GM23248 (cell line): ENCODE results near the gene MT1E. TPM values are rescaled to one million over a fixed set of nuclear protein-coding genes. Genes with fewer than 3 reads are reported as not detected.

Experiments used
- DNase-seq: peaks from one replicate; pipeline ENCODE4 v3.0.0-alpha.2; 2015
- H2AFZ ChIP-seq: fragments of 200-600 bp; sonication (generic); 2 replicates; pipeline ENCODE4 v1.6.1; 2016; ENCODE audit warnings: antibody characterized with exemption
- H3F3A ChIP-seq: fragments of 200-600 bp; sonication (generic); 2 replicates; pipeline ENCODE4 v1.6.1; 2016; ENCODE audit warnings: mild to moderate bottlenecking, antibody characterized with exemption, mixed run types; ENCODE audit not compliant: insufficient read depth
- H3K27ac ChIP-seq: fragments of 200-600 bp; sonication (generic); 2 replicates; pipeline ENCODE4 v1.5.1; 2016; ENCODE audit warnings: mild to moderate bottlenecking
- H3K27me3 ChIP-seq: fragments of 200-600 bp; sonication (generic); replicated peaks from 2 replicates; pipeline ENCODE4 v1.6.1; 2016; ENCODE audit warnings: mild to moderate bottlenecking; ENCODE audit not compliant: insufficient read depth
- H3K36me3 ChIP-seq: fragments of 200-600 bp; sonication (generic); 2 replicates; pipeline ENCODE4 v1.6.1; 2016; ENCODE audit warnings: low read depth, mild to moderate bottlenecking
- H3K4me1 ChIP-seq: fragments of 200-600 bp; sonication (generic); 2 replicates; pipeline ENCODE4 v1.6.1; 2016; ENCODE audit warnings: mild to moderate bottlenecking; ENCODE audit not compliant: insufficient read depth
- H3K4me2 ChIP-seq: fragments of 200-600 bp; sonication (generic); one replicate; pipeline ENCODE4 v1.6.1; 2016; ENCODE audit warnings: mild to moderate bottlenecking; ENCODE audit not compliant: unreplicated experiment
- H3K4me3 ChIP-seq: fragments of 200-600 bp; sonication (generic); 2 replicates; pipeline ENCODE4 v1.5.1; 2016; ENCODE audit warnings: mild to moderate bottlenecking
- H3K79me2 ChIP-seq: fragments of 200-600 bp; sonication (generic); 2 replicates; pipeline ENCODE4 v1.6.1; 2016; ENCODE audit warnings: mild to moderate bottlenecking; ENCODE audit not compliant: insufficient read depth
- H3K9ac ChIP-seq: fragments of 200-600 bp; sonication (generic); 2 replicates; pipeline ENCODE4 v1.6.1; 2016; ENCODE audit warnings: mild to moderate bottlenecking
- H3K9me2 ChIP-seq: fragments of 200-600 bp; sonication (generic); 2 replicates; pipeline ENCODE4 v1.6.1; 2016; ENCODE audit warnings: mixed run types, mild to moderate bottlenecking, moderate library complexity; ENCODE audit not compliant: insufficient read depth
- H3K9me3 ChIP-seq: fragments of 200-600 bp; sonication (generic); one replicate; pipeline ENCODE4 v1.6.1; 2017; ENCODE audit warnings: low read depth
- H4K20me1 ChIP-seq: fragments of 200-600 bp; sonication (generic); 2 replicates; pipeline ENCODE4 v1.6.0; 2016; ENCODE audit not compliant: insufficient read depth
- EZH2 ChIP-seq: fragments of 200-600 bp; sonication (generic); IDR thresholded peaks from 2 replicates; pipeline ENCODE4 v1.6.1; 2018; ENCODE audit warnings: antibody characterized with exemption, mild to moderate bottlenecking; ENCODE audit not compliant: insufficient read depth, poor library complexity, severe bottlenecking
- EZH2phosphoT487 ChIP-seq: fragments of 200-600 bp; sonication (generic); IDR thresholded peaks from 2 replicates; pipeline ENCODE4 v1.6.1; 2018; ENCODE audit warnings: antibody characterized with exemption, moderate library complexity, mild to moderate bottlenecking, low read depth; ENCODE audit not compliant: insufficient read depth
- WGBS, 2 experiments: methylation state at CpG; one replicate each; pipeline ENCODE4 v1.1.6; 2015 to 2017; ENCODE audit warnings: low lambda C conversion rate in 2 of 2, low coverage in 1 of 2; ENCODE audit errors: missing lambda C conversion rate in 2 of 2; 5-methylcytosine and 5-hydroxymethylcytosine counted together
- in situ Hi-C: fragments of 300-500 bp; cut with MboI; formaldehyde crosslinking; loops from 2 replicates; pipeline ENCODE4 v1.15.0; 2020
- polyA plus RNA-seq: library from polyadenylated mRNA; unstranded; fragments of >200 nt; fragmentation: Nextera tagmentation; extraction: Ambion mirVana; gene quantifications from 2 replicates; pipeline ENCODE4 v1.2.1, GENCODE V29; 2016
- total RNA-seq: library from RNA; depleted of rRNA; stranded (reverse); fragments of >200 nt; shearing (Covaris generic); gene quantifications from 2 replicates; pipeline ENCODE4 v1.2.3, GENCODE V29; 2014

The MT1E gene
- total and polyA plus RNA-seq, 2 experiments from 2014 or later = 178 to 329 TPM

DNA sequence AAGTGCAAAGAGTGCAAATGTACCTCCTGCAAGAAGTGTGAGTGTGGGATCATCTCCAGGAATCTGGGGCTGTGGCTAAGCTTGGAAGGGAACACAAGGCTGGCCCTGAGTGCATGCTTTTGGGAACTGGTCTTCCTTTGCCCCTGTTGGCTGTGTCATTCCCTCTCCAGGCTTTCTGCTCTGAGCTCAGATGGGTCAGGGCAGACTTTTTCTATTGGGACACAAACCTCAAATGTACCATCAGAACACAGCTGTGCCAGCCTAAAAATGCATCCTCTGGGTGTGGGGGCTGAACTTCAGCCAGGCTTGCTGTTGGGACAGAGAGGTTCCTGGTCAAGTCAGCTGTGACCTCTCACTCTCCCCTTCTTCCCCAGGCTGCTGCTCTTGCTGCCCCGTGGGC lies 27.0 kb downstream of the MT1E start:
- no peak overlapping the region for H2AFZ ChIP-seq
- no peaks in the 10 kb centered on the region for H3K79me2 ChIP-seq
- no peaks in the 10 kb centered on the region for H3K9me3 ChIP-seq
- no peaks in the 10 kb centered on the region for H4K20me1 ChIP-seq
- peaks cover 7% of the 10 kb centered on the region for H3K27me3 ChIP-seq
- H3K36me3 ChIP-seq = no peaks in the 10 kb centered on the region
- no peak overlapping the region for H3K4me2 ChIP-seq
- H3K4me1 ChIP-seq = no peaks in the 10 kb centered on the region
- in situ Hi-C loops = no loop called here
- H3K4me3 ChIP-seq = no peak overlapping the region
- H3K9ac ChIP-seq = no peak overlapping the region
- no peak for TF ChIP-seq EZH2phosphoT487
- no peak for TF ChIP-seq EZH2
- no peak overlapping the region for H3K27ac ChIP-seq
- DNase-seq = no peak
- no peaks in the 10 kb centered on the region for H3F3A ChIP-seq
- WGBS, 2 experiments = 71 to 85% methylated on average over 1 of the region's 1 CpG
- H3K9me2 ChIP-seq = no peaks in the 10 kb centered on the region

GRCh38 chr16:56653218-56653617 lies 27.6 kb downstream of the MT1E start:
- no peaks in the 10 kb centered on the region for H3K9me3 ChIP-seq
- WGBS, 2 experiments = 61 to 67% methylated on average over 7 of the region's 7 CpGs
- no peaks in the 10 kb centered on the region for H3K4me1 ChIP-seq
- H3K27me3 ChIP-seq = peaks cover under 1% of the 10 kb centered on the region; the same call in 1 of the 2 replicates
- no peaks in the 10 kb centered on the region for H4K20me1 ChIP-seq
- H3K9me2 ChIP-seq = no peaks in the 10 kb centered on the region
- no peak overlapping the region for H2AFZ ChIP-seq
- in situ Hi-C loops = no loop called here
- no peak overlapping the region for H3K4me3 ChIP-seq
- no peak overlapping the region for H3K27ac ChIP-seq
- no peaks in the 10 kb centered on the region for H3F3A ChIP-seq
- no peak overlapping the region for H3K9ac ChIP-seq
- no peaks in the 10 kb centered on the region for H3K36me3 ChIP-seq
- H3K79me2 ChIP-seq = no peaks in the 10 kb centered on the region
- no peak overlapping the region for H3K4me2 ChIP-seq
- TF ChIP-seq EZH2phosphoT487 = no peak
- TF ChIP-seq EZH2 = no peak
- no peak for DNase-seq

GRCh38 chr16:56657555-56658326 lies 32.2 kb downstream of the MT1E start, which contains the start of gene MT1F:
Gene MT1F, plus strand, starts transcription at chr16:56657959. Its CDS starts 100 bp downstream, at chr16:56658059.
- no peaks in the 10 kb centered on the region for H3K79me2 ChIP-seq
- H2AFZ ChIP-seq = peak within 1 kb of the TSS; percentile 61
- no peaks in the 10 kb centered on the region for H4K20me1 ChIP-seq
- H3K9ac ChIP-seq = no peak within 1 kb of the TSS
- peak; percentile 64 for DNase-seq
- H3K36me3 ChIP-seq = no peaks in the 10 kb centered on the region
- H3K27ac ChIP-seq = no peak within 1 kb of the TSS
- TF ChIP-seq EZH2phosphoT487 (no peak), EZH2 (no peak)
- H3K4me1 ChIP-seq = no peaks in the 10 kb centered on the region
- H3K27me3 ChIP-seq = peaks cover 14% of the 10 kb centered on the region; the same call in 1 of the 2 replicates
- WGBS, 2 experiments = 7 to 9% methylated on average over 24 to 40 of the region's 46 CpGs
- peak within 1 kb of the TSS; percentile 59 for H3K4me2 ChIP-seq
- peak within 1 kb of the TSS; percentile 52 for H3K4me3 ChIP-seq
- H3K9me3 ChIP-seq = no peaks in the 10 kb centered on the region
- no peaks in the 10 kb centered on the region for H3F3A ChIP-seq
- in situ Hi-C loops = no loop called here
- no peaks in the 10 kb centered on the region for H3K9me2 ChIP-seq

GRCh38 chr16:56658327-56658875 lies 32.8 kb downstream of the MT1E start:
- H3F3A ChIP-seq = no peaks in the 10 kb centered on the region
- no peak overlapping the region for H3K9ac ChIP-seq
- in situ Hi-C loops = no loop called here
- no peaks in the 10 kb centered on the region for H3K4me1 ChIP-seq
- TF ChIP-seq EZH2phosphoT487 (no peak), EZH2 (no peak)
- H3K36me3 ChIP-seq = no peaks in the 10 kb centered on the region
- no peak overlapping the region for H3K27ac ChIP-seq
- no peak for DNase-seq
- H3K27me3 ChIP-seq = peaks cover 14% of the 10 kb centered on the region; the same call in 1 of the 2 replicates
- H3K4me2 ChIP-seq = peak overlapping the region; percentile 59
- no peaks in the 10 kb centered on the region for H3K9me3 ChIP-seq
- H3K79me2 ChIP-seq = no peaks in the 10 kb centered on the region
- H2AFZ ChIP-seq = peak overlapping the region; percentile 61
- H4K20me1 ChIP-seq = no peaks in the 10 kb centered on the region
- no peaks in the 10 kb centered on the region for H3K9me2 ChIP-seq
- WGBS, 2 experiments = 42 to 43% methylated on average over 10 of the region's 10 CpGs
- peak overlapping the region; percentile 52 for H3K4me3 ChIP-seq
